Right lobe of liver (tissue), 4 donors: ENCODE data around the gene NTM.

Source experiments
- CTCF ChIP-seq, 4 donors: fragments of 200-600 bp in 3 of 4; fragments of 450-650 bp in 1 of 4; IDR thresholded peaks; one replicate each; pipeline versions ENCODE4 v1.5.1 to v1.8.0; 2016 to 2022; ENCODE audit warnings: antibody characterized with exemption in 4 of 4, mild to moderate bottlenecking in 2 of 4
- POLR2A ChIP-seq: fragments of 450-650 bp; IDR thresholded peaks from one replicate; pipeline ENCODE4 v1.6.1; 2017; ENCODE audit warnings: antibody characterized with exemption, mild to moderate bottlenecking
- donor health status: DM: no; HTN: no; CAD: no.
- donor health status: DM: no; HTN: no; CAD: no.
- donor health status: DM: no; HTN: yes; CAD: no.

DNA sequence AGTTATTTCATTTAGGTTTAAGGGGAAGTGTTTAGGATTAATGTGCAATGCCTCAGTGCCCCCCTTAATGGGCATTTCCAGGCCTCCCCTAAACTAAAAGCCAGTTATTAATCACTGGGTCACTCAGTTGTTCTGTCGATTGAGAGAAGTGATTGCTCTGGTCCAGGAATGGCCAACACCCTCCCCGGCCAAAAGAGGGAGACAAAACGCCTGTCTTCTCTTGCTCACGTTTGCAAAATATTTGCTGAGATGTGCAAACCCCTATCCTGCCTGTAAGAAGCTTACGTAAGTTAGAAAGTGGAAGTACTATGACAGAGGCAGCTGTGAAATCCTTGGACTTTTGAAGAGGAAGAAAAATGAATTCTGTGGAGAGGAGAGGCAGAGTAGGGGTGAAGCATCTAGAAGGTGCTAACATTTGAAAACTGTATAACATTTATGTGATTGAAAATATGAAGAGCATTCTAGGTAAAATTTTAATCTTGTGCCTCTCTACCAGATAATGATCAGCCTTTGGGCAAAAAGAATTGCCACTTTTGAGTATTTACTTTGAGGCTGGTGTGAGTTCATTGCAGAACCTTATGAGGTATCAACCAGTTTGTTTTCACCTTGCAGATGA lies 37.7 kb downstream of the NTM start:
- TF ChIP-seq CTCF (IDR thresholded peaks at IDR 0.05) (peak in 3 of 4 donors; percentile 28 to 54 (median 28)), POLR2A (no peak)
